ENCODE results near the gene MOB3B.

MOB3B gene

DNA sequence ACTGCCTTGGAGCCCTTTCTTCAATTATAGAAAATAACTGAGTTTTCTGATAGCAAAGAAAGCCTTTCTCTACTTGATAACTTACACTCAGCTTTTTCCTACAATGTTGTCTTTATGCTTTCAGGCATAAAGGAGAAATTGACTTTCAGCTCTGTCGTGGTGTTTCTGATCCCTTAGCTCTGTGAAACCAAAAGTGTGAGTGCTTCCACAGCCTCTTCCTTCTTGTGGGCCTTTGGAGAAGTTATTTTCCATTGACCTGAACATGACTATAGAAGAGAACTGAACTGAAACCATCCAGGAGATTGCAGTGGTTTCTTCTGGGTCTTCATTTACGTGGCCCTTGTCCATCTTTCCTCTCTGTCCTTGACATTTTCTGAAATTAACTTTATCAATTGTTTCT lies 173.2 kb downstream of the MOB3B start:
- DNase-seq: no peak

DNA sequence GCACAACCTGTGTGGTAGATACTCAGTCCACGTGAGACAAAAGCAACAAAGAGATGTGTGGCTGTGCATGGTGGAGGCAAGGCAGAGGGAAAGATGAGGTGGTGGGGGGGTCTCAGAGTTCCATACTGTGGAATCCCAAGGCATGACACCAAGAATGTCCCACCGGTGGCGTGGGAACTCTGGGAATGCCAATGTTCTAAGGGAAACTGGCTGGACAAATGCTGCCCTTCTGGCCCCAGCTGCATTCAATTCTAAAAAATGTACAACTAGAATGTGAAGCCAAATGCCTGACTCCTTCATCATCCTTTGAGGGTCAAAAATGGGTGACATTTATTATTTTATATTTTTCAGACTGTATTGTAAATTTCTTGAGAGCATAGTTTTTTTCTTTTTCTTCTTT lies 174.4 kb downstream of the MOB3B start:
- DNase-seq: no peak

DNA sequence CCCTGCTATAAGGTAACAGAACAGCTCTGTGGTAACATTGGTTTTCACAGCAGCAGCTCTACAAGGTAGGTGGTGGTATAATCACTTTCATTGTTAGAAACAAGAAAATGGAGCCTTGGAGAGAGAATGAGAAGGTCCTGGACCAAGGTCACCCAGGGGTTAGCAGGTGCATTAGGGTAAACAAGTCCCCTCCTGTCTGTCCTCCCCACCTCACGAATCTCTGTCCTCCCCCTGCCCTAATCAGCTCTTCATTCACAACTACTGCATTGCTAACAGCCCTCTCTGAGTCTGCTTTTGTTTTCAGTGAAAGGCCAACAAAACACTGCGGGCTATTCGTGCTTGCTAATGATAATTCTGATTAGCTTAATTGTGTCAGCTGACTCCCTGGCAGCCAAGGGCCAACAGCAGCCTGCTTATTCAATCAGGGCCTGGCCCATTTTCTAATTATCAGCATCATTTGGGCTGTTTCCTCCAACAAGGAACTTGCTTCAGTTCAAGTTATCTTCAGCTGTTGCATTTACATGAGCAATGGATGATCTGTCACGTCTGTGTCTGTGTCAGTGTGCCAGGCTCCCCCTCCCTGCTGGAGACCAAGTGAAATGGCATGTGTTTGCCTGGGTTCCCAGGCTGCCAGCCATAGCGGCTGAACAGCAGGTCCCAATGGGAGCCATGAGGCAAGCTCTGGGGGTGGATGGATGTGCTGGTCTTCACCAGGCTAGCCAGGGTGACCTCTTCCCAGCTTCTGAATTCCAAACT lies 176.0 kb downstream of the MOB3B start:
- DNase-seq: no peak

DNA sequence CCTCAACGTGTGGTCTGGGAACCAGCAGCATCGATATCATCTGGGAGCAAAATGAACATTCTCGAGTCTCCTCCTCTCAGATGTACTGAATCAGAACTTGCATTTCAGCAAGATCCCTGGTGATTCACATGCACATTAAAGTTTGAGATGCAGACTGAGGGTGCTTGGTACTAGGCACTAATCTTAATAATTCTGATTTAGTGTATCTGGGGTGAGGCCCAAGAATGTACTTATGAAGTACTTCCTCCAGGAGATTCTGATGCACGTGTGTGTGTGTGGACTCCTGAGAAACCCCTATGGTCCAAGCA lies 176.5 kb downstream of the MOB3B start:
- no peak for DNase-seq

DNA sequence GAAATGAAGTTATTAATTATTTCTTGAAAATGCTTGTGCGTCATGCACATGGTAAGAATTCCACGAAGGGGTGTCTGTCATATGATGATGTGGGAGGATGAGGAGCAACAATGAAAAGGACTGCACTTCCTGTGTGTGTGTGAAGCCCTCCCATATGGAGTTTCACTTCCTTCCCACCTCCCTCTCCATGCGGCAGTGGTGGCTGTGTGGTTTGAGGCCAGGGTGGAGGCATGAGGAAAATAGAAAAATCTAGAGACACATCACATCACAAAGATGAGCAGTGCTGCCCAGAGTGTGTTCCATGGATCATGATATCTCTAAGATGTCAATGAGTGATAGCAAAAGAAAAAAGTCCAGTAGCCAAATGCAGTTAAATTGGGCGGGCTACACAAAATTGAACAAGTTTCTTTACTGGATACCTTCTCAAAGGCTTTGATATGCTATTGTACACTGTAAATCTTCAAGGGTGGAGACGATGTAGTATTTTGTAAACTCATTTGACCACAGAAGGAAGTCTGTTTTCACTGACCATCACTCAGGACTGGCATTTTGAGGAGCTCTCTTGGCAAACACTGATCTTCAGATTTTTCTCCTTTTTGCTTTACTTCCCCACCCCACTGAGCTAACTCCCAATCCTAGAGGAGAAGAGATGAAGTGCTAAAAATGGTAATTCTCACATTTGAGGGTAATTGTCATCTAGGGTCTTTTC lies 177.0 kb downstream of the MOB3B start:
- peak; percentile 47 for DNase-seq

DNA sequence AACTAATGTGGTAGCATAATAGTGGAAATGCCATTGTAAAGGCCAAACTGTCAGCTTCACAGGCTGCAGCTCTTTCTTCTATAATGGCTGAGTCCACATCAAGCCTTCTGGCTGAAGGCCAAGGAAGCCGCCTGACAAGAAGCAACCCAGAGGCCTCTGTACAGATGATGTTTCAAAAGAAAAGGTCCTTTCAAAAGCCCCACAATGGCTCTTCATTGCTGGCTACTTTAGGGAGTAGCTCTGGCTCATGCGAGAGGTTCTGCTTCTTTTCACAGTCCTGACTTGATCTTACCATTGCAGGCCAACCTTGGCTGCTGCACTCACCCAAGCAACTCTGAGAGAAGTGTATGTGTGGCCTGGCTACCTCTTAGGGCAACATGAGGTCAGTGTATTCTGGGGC lies 178.2 kb downstream of the MOB3B start:
- no peak for DNase-seq

DNA sequence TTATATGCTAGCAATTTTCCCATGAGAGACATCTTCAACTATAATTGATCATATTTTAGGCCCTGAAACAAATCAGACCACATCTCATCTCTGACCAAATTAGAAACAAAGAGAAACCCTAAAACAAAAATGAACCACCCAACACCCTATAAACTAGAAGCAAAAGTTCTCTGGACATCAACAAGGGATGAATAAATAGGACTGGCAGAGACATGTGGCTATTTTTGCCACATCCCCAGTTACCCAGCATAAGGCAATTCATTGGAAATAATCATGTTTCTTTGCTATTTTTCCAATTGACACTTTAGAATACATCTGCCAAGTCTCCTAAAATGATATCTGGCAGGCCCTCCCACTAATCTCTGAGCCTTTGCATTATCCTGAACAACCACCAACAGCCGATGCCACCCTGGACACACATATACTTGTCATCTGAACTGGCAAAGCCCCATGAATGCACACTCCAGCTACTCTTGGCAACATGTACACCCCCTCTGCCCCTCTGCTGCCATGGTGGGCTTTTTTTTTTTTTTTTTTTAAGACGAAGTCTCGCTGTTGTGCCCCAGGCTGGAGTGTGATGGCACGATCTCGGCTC lies 179.1 kb downstream of the MOB3B start:
- no peak for DNase-seq

DNA sequence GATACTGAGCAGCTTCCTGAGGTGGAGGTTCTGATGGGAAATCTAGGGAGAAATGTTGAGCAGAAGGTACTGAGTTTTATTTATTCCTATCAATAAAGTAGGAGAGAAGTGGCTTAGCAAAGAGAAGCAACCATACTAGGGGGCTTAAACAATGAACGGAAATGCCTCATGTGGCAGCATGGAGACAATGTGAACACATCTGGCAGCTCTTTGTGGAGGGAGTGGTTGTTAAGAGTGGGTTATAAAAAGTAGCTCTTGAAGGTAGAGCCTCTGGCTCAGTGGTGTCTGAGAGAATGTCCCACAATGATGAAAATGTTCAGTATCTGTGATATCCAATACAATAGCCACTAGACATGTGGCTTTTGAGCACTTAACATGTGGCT lies 179.9 kb downstream of the MOB3B start:
- DNase-seq: no peak

DNA sequence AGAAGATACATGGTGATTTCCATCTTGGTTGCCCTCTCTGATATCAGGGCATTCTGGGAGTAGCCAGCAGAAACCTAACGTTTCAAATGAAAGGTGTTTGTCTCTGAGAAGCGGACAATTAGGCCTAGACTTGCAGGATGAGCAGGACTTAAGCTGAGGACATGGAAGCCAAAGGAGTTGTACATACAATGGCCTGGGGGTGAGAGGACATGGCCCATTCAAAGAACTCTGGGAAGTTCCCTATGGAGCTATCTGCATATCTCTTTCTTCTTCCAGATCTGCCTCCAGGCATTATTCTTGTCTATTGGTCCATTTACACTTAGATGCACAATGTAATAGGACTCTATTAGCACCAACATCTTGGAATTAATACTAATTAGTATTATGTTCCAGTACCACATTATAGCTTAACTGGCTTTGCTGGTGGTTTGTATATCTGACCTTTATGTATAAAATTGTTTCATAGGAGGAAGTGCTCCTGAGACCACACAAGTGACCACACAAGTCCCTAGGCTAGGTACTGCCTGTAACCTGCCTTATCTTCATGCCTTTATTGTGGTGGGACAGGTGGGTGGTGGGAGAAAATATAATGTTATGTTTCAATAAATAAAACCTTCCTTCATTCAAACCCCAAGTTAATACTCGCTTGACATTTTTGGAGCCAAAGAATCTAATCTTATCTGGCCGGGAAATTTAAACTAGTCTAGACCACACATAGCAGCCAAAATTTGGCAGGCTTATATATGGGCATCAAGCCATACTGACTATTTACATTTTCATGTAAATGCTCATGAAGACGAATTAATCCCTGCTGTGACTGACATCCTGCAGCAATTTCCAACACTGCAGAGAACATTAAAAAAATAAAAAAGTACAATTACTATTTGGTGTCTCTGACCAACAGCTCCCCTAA lies 180.6 kb downstream of the MOB3B start:
- DNase-seq: no peak

DNA sequence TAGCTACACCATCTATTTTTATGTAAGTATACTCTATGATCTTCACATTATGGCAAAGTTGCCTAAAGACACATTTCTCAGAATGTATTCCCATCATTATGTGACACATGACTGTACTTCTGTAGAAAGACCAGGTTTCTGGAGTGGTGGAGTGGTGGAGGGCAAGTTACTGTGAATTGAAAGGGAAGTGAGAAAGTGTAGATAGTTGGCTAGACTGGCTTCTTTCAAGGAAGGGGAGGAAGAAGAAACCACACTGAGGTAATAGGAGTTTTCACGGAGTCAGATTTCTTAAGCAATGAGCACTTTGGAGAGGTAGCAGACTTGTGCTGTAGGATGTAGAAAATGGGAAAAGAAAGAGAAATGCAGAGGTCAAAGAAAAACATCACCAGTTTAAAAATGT lies 181.7 kb downstream of the MOB3B start:
- DNase-seq: no peak

DNA sequence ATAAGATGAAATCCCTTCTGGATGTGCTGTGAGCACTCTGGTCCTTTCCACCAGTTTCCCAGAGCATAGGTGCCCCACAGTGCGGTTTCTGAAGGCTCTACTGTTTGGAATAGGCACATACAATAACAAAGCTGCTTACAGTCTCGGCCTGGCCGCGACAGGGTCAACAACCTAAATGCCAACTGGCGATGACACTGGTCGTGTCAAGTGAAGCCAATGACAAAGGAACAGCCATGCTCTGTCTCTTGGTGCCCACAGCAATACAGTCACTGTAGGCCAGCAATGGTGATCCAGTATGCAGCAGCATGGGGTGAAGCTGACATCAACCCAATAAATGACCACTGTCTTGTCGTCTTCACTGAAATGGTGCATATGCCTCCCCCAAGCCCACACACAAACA lies 184.8 kb downstream of the MOB3B start:
- no peak for DNase-seq

DNA sequence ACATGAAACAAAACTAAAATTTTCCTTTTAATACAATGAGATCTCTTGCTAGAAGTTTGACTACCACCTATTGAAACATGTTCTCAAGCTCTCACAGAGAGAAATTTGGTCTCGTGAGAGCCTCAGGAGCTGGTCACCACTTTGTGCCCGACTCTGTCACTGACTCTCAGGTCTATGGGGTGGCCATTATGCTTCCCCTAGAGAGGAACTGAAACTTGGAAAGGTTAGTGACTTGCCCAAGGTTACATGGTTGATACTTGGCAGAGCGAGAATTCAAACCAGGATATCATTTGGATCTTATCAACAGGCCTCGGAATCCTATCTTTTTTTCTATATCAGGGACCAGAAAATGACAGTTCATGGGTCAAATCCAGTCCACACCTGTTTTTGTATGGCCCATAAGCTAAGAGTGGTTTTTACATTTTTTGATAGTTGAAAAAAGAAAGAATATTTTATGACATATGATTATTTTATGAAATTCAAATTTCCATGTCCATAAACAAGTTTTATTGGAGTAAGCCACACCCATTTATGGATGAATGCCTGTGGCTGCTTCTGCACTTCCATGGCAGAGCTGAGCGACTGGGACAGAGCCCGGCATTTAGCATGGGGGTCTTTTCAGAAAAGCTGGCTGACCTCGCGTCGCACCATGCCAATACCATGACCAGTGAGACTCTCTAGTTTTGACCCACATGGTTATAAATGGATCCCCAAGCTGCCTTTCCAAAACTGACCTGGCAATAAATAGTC lies 187.9 kb downstream of the MOB3B start:
- DNase-seq: no peak

DNA sequence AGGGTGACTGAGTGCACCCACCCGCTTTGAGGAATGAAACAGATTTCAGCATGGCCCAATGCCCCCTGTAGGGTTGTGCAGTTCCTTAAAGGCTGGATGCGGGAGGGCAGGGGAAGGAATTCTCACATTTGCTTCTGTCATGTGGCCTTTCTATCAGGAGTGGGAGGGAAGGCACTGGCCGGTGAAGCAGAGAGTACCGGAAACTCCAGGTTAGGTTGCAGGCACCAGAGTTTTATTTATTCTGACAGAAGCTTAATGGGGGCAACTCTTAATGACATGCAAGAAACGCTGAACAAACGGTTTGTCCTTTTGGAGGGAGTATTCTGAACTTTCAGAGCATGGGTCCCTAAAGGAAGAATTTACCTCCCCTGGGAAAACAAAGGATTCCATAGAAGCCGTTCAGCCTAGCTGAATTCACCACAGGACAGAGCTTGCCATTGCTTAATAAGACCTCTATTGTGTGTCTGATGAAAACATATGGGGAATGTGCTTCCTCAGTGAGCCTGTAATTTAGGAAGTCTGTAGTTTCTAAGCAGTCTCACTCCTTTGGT lies 188.6 kb downstream of the MOB3B start:
- no peak for DNase-seq

DNA sequence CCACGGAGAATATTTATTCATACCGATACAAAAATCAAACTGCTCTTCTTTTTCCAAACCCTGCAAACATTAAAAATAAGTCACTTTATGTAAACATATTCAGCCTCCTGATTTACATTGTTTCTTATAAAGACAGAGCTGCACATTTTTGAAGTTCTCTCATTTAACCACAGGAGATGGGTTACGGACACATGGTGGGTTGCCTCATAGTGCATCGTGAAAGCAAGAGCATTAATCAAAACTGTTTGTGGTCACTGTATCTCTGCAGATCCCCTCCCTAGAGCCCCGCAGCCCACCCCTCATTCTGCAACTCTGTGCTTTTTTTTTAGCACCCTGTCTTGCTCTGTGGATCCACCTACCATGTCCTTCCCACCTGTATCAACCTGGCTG lies 189.3 kb downstream of the MOB3B start:
- no peak for DNase-seq

DNA sequence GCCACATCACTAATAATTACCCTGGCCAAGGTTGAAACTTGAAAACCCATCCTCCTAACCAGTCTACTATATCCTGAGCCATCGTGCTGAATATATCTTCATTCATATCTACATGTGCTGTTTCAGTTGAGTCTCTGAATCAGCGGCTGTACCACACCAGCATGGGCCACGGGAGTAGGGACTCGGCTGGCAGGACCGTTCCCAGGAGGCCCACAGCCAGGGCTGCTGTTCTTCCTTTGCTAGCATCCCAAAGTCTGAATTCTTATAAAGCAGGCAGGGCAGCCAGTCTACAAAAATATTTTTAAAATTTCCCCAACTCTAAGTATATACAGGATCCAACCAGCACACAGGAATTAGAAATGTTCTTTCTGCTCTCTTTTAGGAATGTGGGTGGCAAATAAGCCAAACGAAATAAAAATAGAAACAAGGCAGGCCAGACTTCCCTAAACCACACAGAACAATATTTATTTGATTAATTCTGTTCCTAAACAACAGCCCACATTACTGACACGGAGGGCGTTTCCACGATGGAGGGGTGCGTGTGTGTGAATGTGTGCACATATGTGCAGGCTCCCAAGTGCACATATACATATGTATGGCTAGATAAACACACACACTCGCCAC lies 189.8 kb downstream of the MOB3B start:
- DNase-seq: no peak

DNA sequence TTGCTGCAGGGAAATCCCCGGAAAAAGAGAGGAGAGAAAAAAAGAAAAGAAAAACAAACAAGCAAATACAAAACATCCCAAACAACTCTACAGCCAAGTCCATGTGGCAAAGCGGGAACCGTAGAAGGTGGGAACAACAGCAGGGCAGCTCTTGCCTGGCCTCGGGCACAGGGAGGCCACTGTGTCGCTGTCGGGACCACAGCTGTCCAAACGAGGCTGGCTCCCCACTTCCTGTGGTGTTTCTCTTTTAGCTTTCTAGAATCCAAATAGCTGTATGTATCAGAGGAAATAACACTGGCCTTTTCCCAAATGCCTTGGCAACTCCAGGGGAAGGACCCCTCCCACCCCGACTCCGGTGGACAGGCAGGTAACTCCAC lies 191.1 kb downstream of the MOB3B start:
- DNase-seq: peak; percentile 58

DNA sequence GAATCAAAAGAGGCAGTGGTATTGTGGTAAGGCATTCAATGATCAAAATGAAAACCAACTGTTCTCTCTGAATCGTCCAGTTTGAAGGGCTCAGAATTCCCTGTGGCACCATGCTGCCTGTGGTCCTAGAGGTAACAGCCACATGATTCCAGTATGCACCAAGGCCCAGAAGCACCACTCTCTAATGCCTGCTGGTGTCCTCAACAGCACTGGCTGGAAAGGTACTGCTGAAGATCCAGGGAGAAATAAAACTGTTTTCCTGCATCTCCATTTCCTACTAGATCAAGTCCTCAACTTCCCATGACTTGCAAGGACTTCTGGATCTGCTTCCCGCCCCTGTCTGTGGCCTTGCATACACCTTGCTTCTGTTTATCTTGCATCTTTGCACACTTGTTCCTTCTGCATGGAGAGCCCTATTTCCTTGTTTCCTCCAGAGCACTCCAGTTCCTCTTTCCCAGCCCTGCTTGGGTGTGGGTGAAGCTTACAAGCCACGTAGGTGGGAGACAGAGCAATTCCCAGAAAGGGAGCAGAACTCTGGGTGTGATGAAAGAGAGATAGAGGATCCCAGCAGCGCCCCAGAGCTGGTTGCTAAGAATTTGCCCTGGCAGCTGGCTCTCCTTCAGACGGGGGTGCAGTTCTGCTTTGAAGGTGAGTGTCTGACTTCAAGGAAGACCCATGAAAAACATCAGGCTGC lies 191.6 kb downstream of the MOB3B start:
- no peak for DNase-seq

DNA sequence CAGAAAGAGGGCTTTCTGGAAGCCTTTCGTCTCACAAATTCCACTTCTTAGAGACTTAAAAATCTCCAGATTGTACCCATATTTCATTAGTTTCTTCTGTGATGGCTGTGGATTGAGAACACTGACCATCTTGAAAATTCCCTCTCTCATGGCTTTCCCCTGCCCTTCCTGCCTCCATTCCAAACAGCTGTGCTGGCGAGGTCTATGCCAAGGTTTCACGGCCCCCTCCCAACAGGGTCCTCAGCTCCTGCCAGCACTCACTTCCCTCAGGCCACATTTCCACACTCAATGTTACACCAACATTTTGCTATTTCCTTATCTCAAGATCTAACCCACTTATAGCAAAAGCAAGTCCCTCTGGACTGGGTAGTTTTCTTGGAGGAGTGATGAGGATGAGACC lies 192.4 kb downstream of the MOB3B start:
- DNase-seq: no peak

DNA sequence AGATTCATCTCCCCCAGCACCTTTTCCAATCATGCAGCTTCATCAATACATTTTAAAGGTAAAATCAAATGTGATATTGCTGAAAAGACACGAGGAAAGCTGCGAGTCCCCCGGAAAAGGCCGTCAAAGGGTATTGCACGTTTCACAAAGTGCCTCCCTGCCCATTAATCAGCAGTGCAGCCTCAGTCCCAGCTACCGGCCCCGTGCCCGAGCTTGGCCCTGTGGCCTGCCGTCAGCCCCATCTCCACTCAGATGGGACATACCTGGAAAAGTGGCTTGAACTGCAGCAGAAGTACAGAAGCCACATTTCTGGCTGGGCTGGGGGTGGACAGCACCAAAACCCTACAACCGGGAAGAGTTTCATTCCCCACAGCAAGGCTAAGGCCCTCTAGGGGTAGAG lies 192.8 kb downstream of the MOB3B start:
- DNase-seq: no peak

DNA sequence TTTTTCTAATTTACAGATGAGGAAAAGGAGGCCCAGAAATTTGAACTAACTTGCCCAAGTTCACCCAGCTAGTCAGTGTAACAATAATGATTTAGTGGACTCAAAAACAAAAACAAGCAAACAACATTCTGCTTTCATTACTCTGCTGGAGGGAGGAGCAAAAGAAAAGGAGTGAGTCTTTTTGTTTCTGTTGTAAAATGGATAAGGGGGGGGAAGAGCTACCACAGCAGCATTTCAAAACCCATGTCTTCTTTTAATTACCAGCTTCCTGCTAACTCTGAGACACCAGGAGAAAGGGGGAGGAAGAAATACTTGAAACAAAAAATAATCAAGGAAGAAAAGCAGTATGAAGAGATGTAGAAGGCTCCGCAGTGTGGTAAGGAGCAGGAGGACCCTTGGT lies 193.5 kb downstream of the MOB3B start:
- no peak for DNase-seq

DNA sequence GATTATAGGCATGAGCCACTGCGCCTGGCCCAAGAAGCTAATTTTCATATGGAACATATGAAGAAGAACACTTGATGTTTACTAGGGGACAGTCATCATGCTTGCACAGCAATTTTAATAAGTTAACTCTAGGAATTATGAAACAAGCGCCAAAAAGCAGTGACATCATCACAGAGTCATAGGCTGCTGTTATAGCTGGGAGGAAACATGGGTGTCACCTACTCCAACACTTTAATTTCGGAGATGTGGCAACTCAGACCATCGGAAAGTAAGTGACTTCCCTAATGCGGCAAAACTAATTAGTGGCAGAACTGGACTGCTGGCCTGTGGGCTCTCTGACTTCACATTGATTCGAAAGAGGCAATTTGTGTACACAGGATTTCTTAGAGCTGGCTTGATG lies 194.5 kb downstream of the MOB3B start:
- DNase-seq: no peak

Measured in femur (tissue), 1 donor.